HTR-8/SVneo (cell line): ENCODE measurements around the gene COX5A.

ENCODE experiments used
- DNase-seq: peaks from one replicate; pipeline ENCODE4 v3.0.0; 2011; ENCODE audit warnings: low spot score, mixed read lengths; ENCODE audit not compliant: insufficient read length
- FAIRE-seq: peaks from 2 replicates; lab custom pipeline; 2011; peaks lifted over from hg19 to GRCh38; lab: Jason Lieb, UNC

The COX5A gene

DNA sequence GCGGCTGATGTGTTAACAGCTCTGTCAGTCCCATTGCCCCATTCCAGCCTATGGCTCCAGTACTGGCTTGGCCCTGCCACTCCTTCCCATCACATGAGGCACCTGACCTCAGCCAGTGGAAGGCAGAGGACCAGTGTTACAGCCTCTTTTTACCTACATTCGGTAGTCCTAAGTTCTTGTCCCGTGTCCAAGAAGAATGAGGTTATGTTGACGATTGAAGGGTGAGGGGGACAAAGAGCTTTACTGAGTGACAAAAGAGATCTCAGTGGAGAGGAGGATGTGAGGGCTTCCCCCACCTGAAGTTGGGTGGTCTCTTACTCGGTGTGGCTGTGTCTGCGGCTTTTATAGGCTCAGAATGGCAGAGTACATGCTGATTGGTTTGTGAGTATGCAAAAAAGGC, 55.3 kb downstream of the COX5A start:
- DNase-seq (no peak), FAIRE-seq (no peak)

GRCh38 chr15:74878273-74878672, 59.6 kb downstream of the COX5A start:
- DNase-seq (no peak), FAIRE-seq (no peak)

- DNase-seq (no peak), FAIRE-seq (no peak)
Observed at GRCh38 chr15:74873756-74874424, 64.0 kb downstream of the COX5A start.

GRCh38 chr15:74873036-74873755, 64.7 kb downstream of the COX5A start, which contains the start of gene SCAMP2:
TSS of gene SCAMP2 (minus strand) at chr15:74873365. CDS start at chr15:74873255, 110 bp downstream.
- no peak for FAIRE-seq
- DNase-seq = peak; percentile 98

DNA sequence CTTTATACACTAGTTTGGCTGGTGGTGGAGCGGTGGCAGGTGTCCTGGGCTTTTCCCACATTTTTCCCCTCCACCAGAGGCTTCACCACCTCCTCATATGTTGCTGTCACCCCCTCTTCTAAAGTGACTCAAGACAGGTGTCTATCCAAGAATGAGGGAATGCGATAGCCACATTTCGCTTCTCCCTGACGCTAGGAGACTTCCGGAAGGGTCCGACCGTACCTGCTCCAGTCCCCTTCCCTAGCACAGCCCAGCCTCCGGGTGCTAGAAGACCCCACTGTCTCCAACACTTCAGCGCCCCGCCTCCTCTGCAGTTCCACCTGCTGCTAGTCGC, 65.2 kb downstream of the COX5A start:
- peak; percentile 58 for FAIRE-seq

DNA sequence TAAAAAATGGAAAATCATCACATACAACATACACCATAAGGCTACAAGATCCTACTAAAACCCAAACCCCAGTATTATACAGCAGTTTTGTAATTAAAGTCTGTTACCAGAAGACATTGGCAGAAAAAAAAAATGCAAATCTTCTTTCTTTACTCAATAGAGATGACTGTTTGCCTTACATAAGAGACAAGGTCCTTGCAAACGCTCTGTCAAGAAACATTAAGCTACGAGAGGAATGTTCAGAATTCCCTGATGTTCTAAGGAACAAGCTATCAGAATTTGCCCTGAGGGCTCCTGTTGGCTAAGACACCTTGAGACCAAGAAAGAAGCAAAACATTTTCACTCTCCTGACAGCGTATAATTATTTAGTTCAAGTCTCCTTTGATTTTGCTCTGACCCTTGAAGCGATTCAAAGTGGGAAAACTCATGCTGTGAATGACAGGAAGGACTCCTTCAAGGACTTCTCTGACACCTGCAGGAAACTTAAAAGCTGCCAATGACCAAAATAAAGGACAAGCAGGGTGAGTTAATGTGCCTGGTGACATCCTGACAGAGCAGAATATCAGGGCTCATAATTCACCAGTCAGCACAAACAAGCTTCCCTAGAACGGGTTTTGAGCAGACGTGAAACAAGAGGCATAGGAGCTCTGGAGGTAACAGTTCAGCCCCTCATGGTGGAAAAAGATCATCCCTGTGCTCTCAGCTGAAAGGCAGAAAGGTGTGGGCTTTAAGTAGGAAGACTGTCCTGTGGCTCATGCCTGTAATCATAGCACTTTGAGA, 67.2 kb downstream of the COX5A start:
- DNase-seq = no peak

More for the DNA sequence above, 65.2 kb downstream of the COX5A start:
- no peak for DNase-seq

More for the DNA sequence above, 67.2 kb downstream of the COX5A start:
- no peak for FAIRE-seq
